Measurements from ENCODE around the gene CLEC5A. TPM values are rescaled to one million over a fixed set of nuclear protein-coding genes. Genes with fewer than 3 reads are reported as not detected.

The CLEC5A gene
- total RNA-seq, 1 experiment from 2014 or later = not detected

DNA sequence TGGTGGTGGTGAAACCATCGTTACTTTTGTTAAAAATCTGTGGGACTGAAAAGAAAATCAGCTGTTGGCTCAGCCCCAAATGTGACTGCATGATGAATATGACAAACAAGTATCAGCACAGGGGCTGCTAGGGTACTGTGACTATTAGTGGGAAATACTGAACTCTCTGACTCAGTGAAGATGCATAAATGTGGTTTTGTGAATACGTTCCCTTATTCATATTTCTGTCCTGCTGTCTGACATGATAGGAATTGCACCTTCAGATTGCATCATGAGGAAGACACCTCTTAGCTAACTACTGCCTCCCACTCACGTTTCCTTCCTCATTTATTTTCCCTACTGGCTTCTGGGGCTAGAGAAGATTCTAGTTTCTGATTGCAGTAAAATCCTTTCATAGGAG is 1.4 kb downstream of the CLEC5A start:
- Histone ChIP-seq H2BK20ac (ENCODE audit: low read depth, low read length, poor library complexity, severe bottlenecking) (no peak overlapping the region), H2AK5ac (ENCODE audit: insufficient read length, low read length) (no peak overlapping the region), H4K8ac (replicated peaks; ENCODE audit: insufficient read length, low read depth, low read length) (no peak overlapping the region), H3K23me2 (ENCODE audit: insufficient read length, low read depth, low read length, poor library complexity, severe bottlenecking) (no peaks in the 10 kb centered on the region), H2BK12ac (ENCODE audit: insufficient read length, low read depth, low read length) (no peak overlapping the region), H2BK120ac (ENCODE audit: low read depth, low read length, poor library complexity, severe bottlenecking) (no peak overlapping the region), H4K91ac (ENCODE audit: insufficient read length, low read depth, low read length) (no peak overlapping the region), H3K56ac (ENCODE audit: insufficient read length, low read depth, low read length) (no peak overlapping the region), H3K23ac (ENCODE audit: insufficient read length, low read depth, low read length) (no peak overlapping the region), H3K79me2 (ENCODE audit: insufficient read depth, low read length) (no peaks in the 10 kb centered on the region), H2BK15ac (ENCODE audit: low read depth, low read length) (no peak overlapping the region), H3K27ac (ENCODE audit: insufficient read length, low read depth, low read length) (no peak overlapping the region), H2BK5ac (ENCODE audit: insufficient read length, low read length) (no peak overlapping the region), H3K18ac (ENCODE audit: insufficient read length, low read depth, low read length) (no peak overlapping the region), H3K4ac (ENCODE audit: low read depth, low read length) (no peak overlapping the region), H3K4me1 (ENCODE audit: insufficient read depth, low read length) (no peaks in the 10 kb centered on the region), H3K79me1 (ENCODE audit: insufficient read depth, low read depth, low read length, poor library complexity, severe bottlenecking) (no peaks in the 10 kb centered on the region), H3K9me3 (ENCODE audit: control insufficient read depth, low read depth, low read length) (no peaks in the 10 kb centered on the region), H3T11ph (ENCODE audit: low read length) (no peak overlapping the region), H4K20me1 (ENCODE audit: control insufficient read depth, insufficient read depth, insufficient read length) (no peaks in the 10 kb centered on the region), H2AFZ (ENCODE audit: low read length) (no peak overlapping the region), H3K14ac (ENCODE audit: insufficient read depth, low read length) (no peak overlapping the region), H3K27me3 (ENCODE audit: insufficient read depth, low read length) (no peaks in the 10 kb centered on the region), H3K9ac (ENCODE audit: extremely low read depth, insufficient read length, low read length) (no peak overlapping the region), H4K5ac (ENCODE audit: insufficient read length, low read depth, low read length) (no peak overlapping the region), H3K4me2 (ENCODE audit: insufficient read depth, insufficient read length, low read length) (no peak overlapping the region)
- no peak for DNase-seq
- H3K9me3 Mint-ChIP-seq = peaks cover 10 to 11% of the 10 kb centered on the region in 2 experiments
- H3K27me3 Mint-ChIP-seq (ENCODE audit: low read depth) = no peaks in the 10 kb centered on the region
- no peaks in the 10 kb centered on the region for H3K4me1 Mint-ChIP-seq
- H3K4me3 Mint-ChIP-seq = no peak overlapping the region
- H3K27ac Mint-ChIP-seq = no peak overlapping the region
- WGBS (ENCODE audit: extremely low coverage, insufficient read length, low lambda C conversion rate) = no CpG with 5 or more reads among the region's 3 CpGs
- peaks cover 0 to 8% (median 0%) of the 10 kb centered on the region in 3 experiments; a peak in 3 of 7 replicates for H3K36me3 Mint-ChIP-seq (ENCODE audit: insufficient read depth in 1 of 3, low read depth in 3 of 3)
- TF ChIP-seq, protein P1, sequence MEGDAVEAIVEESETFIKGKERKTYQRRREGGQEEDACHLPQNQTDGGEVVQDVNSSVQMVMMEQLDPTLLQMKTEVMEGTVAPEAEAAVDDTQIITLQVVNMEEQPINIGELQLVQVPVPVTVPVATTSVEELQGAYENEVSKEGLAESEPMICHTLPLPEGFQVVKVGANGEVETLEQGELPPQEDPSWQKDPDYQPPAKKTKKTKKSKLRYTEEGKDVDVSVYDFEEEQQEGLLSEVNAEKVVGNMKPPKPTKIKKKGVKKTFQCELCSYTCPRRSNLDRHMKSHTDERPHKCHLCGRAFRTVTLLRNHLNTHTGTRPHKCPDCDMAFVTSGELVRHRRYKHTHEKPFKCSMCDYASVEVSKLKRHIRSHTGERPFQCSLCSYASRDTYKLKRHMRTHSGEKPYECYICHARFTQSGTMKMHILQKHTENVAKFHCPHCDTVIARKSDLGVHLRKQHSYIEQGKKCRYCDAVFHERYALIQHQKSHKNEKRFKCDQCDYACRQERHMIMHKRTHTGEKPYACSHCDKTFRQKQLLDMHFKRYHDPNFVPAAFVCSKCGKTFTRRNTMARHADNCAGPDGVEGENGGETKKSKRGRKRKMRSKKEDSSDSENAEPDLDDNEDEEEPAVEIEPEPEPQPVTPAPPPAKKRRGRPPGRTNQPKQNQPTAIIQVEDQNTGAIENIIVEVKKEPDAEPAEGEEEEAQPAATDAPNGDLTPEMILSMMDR (conservative IDR thresholded peaks at IDR 0.05) = no peak
